ENCODE results near the gene LDB1. TPM values are rescaled to one million over a fixed set of nuclear protein-coding genes. Genes with fewer than 3 reads are reported as not detected.

The LDB1 gene

DNA sequence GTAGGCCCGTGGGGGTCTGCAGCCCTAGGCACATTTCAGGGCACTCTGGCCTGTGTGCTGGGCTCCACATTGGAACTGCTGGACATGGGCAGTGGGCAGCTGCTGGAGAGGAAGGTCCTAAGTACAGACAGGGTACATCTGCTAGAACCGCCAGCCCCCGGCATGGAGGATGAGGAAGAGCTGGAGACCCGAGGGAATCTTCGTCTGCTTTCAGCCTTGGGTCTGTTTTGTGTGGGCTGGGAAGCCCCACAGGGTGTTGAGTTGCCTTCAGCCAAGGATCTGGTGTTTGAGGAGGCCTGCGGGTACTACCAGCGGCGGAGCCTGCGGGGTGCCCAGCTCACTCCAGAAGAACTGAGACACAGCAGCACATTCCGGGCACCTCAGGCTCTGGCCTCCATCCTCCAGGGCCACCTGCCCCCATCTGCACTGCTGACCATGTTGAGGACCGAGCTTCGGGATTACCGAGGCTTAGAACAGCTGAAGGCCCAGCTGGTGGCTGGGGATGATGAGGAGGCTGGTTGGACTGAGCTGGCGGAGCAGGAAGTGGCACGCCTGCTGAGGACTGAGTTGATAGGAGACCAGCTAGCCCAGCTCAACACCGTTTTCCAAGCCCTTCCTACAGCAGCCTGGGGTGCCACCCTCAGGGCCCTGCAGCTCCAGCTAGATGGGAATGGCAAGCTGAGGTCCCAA, 53.6 kb downstream of the LDB1 start:
- Histone ChIP-seq H3K9me3 (replicated peaks; ENCODE audit: low read length) (no peaks in the 10 kb centered on the region), H3K4me3 (ENCODE audit: low read length) (peak overlapping the region; percentile 94), H3K4me2 (ENCODE audit: low read length) (peak overlapping the region; percentile 100), H3K36me3 (ENCODE audit: insufficient read depth, low read length) (peaks cover 23% of the 10 kb centered on the region), H3K9ac (ENCODE audit: low read depth, low read length) (peak overlapping the region; percentile 96), H3K27me3 (ENCODE audit: control insufficient read depth, insufficient read depth, low read length) (no peaks in the 10 kb centered on the region), H3K4me1 (ENCODE audit: control insufficient read depth, insufficient read depth, low read length) (peaks cover 18% of the 10 kb centered on the region)

- Histone ChIP-seq H3K9ac (ENCODE audit: low read depth, low read length) (peak overlapping the region; percentile 96), H3K4me2 (ENCODE audit: low read length) (peak overlapping the region; percentile 100), H3K36me3 (ENCODE audit: insufficient read depth, low read length) (peaks cover 23% of the 10 kb centered on the region), H3K9me3 (replicated peaks; ENCODE audit: low read length) (no peaks in the 10 kb centered on the region), H3K4me3 (ENCODE audit: low read length) (peak overlapping the region; percentile 94), H3K27me3 (ENCODE audit: control insufficient read depth, insufficient read depth, low read length) (no peaks in the 10 kb centered on the region), H3K4me1 (ENCODE audit: control insufficient read depth, insufficient read depth, low read length) (peaks cover 18% of the 10 kb centered on the region)
Observed at GRCh38 chr10:102065561-102066398, 54.4 kb downstream of the LDB1 start.

DNA sequence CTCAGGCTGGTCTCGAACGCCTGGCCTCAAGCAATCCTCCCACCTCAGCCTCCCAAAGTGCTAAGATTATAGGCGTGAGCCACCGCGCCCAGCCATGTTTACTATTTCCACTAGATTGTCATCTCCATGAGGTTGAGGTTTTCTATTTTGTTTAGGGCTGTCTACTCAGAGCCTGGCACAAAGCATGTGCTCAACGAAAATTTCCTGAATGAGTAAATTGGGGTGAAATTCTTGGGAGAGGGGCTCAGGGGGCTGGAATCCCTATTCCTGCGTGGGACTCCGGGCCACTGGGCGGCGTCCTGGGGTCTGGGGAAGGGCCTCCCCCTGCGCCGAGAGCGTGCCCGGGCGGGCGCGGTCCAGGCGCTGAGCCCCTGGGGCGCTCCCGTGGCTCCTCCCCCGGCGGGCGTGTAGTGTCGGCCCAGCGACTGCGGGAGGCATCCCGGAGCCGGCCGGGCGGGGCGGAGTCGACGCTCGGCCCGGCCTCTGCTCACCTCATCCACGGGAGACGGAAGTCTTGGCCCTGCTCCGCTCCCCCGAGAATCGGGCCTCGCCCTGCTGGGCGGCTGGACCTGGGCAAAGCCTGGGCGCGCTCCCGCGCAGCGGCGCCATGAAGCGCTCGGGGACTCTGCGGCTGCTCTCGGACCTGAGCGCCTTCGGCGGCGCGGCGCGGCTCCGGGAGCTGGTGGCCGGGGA, 55.2 kb downstream of the LDB1 start, which contains the start of gene HPS6:
Gene HPS6, plus strand, starts transcription at position 482 of the 693 bp plus-strand sequence. Its CDS starts 126 bp downstream, at position 608.
- Histone ChIP-seq H3K36me3 (ENCODE audit: insufficient read depth, low read length) (peaks cover 23% of the 10 kb centered on the region), H3K4me2 (ENCODE audit: low read length) (peak within 1 kb of the TSS; percentile 100), H3K9ac (ENCODE audit: low read depth, low read length) (peak within 1 kb of the TSS; percentile 96), H3K9me3 (replicated peaks; ENCODE audit: low read length) (no peaks in the 10 kb centered on the region), H3K4me1 (ENCODE audit: control insufficient read depth, insufficient read depth, low read length) (peaks cover 18% of the 10 kb centered on the region), H3K27me3 (ENCODE audit: control insufficient read depth, insufficient read depth, low read length) (no peaks in the 10 kb centered on the region), H3K4me3 (ENCODE audit: low read length) (peak within 1 kb of the TSS; percentile 94)

DNA sequence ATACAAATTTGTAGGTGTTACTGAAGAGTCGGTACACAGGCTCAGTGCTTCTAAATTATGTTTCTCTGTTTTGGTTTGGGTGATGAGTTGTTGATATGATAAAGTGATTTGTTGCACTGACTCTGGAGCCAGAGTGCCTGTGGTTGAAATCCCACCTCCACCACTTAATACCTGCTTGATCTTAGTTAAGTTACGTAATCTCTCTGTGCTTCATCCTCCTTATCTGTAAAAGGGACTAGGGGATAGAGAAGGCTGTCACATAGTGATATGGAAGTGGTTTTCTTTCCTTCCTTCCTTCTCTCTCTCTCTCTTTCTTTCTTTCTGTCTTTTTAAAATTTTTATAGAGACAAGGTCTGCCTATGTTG, 55.7 kb downstream of the LDB1 start:
- peak overlapping the region; percentile 94 for H3K4me3 ChIP-seq (ENCODE audit: low read length)
- peak overlapping the region; percentile 96 for H3K9ac ChIP-seq (ENCODE audit: low read depth, low read length)
- H3K4me1 ChIP-seq (ENCODE audit: control insufficient read depth, insufficient read depth, low read length): peaks cover 18% of the 10 kb centered on the region
- no peaks in the 10 kb centered on the region for H3K9me3 ChIP-seq (replicated peaks; ENCODE audit: low read length)
- H3K4me2 ChIP-seq (ENCODE audit: low read length): peak overlapping the region; percentile 100
- peaks cover 23% of the 10 kb centered on the region for H3K36me3 ChIP-seq (ENCODE audit: insufficient read depth, low read length)
- no peaks in the 10 kb centered on the region for H3K27me3 ChIP-seq (ENCODE audit: control insufficient read depth, insufficient read depth, low read length)

DNA sequence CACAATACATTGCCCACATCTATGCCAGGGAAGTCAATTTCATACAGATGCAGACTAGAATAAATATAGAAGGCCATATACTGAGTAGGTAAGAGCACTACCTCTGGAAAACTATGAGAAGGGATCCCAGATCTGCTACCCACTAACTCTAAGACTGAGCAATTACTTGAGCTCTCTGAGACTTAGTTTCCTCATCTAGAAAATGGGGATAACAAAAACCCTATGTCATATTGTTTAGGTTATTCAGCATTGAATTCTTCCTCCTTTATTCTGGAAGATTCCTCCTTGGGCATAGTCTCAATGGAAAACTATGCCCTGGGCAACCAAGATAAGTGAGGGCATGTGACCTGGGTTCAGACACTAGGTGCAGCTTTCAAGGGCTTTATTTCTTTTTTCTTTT, 60.2 kb downstream of the LDB1 start:
- H3K27me3 ChIP-seq (ENCODE audit: control insufficient read depth, insufficient read depth, low read length): no peaks in the 10 kb centered on the region

More for the DNA sequence above, 60.2 kb downstream of the LDB1 start:
- Histone ChIP-seq H3K4me1 (ENCODE audit: control insufficient read depth, insufficient read depth, low read length) (peaks cover 3% of the 10 kb centered on the region), H3K36me3 (ENCODE audit: insufficient read depth, low read length) (no peaks in the 10 kb centered on the region), H3K4me3 (ENCODE audit: low read length) (no peak overlapping the region), H3K9me3 (replicated peaks; ENCODE audit: low read length) (no peaks in the 10 kb centered on the region), H3K4me2 (ENCODE audit: low read length) (no peak overlapping the region), H3K9ac (ENCODE audit: low read depth, low read length) (no peak overlapping the region)

Small RNA genes lying within 50 kb of the gene (small RNA-seq; reads per million reads assigned to genes)
- not detected for gene AL500527.1
- gene AL500527.2: not detected
